Osteoblast (primary cell): Measurements from ENCODE around the gene STRA6. TPM values are rescaled to one million over a fixed set of nuclear protein-coding genes. Genes with fewer than 3 reads are reported as not detected.
A peak's percentile ranks its signal among the peaks of the same experiment; 100 is the strongest.

Source experiments
- DNase-seq: peaks from one replicate; pipeline ENCODE4 v3.0.0; 2011; ENCODE audit warnings: low spot score, mixed read lengths; ENCODE audit not compliant: insufficient read length; ENCODE audit errors: missing footprints
- H2AFZ ChIP-seq: 2 replicates; pipeline ENCODE4 v1.6.0; 2011; ENCODE audit warnings: mild to moderate bottlenecking, low read length
- H3K27ac ChIP-seq: 2 replicates; pipeline ENCODE4 v1.5.1; 2011; ENCODE audit warnings: mild to moderate bottlenecking, low read depth, low read length, moderate library complexity
- H3K27me3 ChIP-seq: 2 replicates; pipeline ENCODE4 v1.6.0; 2012; ENCODE audit warnings: mild to moderate bottlenecking, control low read depth, inconsistent platforms, low read length, moderate library complexity; ENCODE audit not compliant: insufficient read depth
- H3K36me3 ChIP-seq: 2 replicates; pipeline ENCODE4 v1.5.1; 2011; ENCODE audit warnings: mild to moderate bottlenecking, low read length, control low read depth, moderate library complexity; ENCODE audit not compliant: insufficient read depth
- H3K4me1 ChIP-seq: 2 replicates; pipeline ENCODE4 v1.5.1; 2011; ENCODE audit warnings: mild to moderate bottlenecking, low read length, control low read depth, moderate library complexity; ENCODE audit not compliant: insufficient read depth
- H3K4me2 ChIP-seq: 2 replicates; pipeline ENCODE4 v1.6.0; 2011; ENCODE audit warnings: mild to moderate bottlenecking, low read length; ENCODE audit not compliant: insufficient read depth
- H3K4me3 ChIP-seq: fragments of 200-600 bp; sonication (generic); 3 replicates; pipeline ENCODE4 v1.5.1; 2012; ENCODE audit warnings: mild to moderate bottlenecking, low read length, inconsistent platforms; ENCODE audit not compliant: insufficient read depth
- H3K79me2 ChIP-seq: 2 replicates; pipeline ENCODE4 v1.6.0; 2012; ENCODE audit warnings: mild to moderate bottlenecking, low read length, control low read depth, inconsistent platforms; ENCODE audit not compliant: insufficient read depth
- H3K9me3 ChIP-seq: 2 replicates; pipeline ENCODE4 v1.5.1; 2011; ENCODE audit warnings: low read depth, low read length, control low read depth
- H4K20me1 ChIP-seq: 2 replicates; pipeline ENCODE4 v1.6.0; 2012; ENCODE audit warnings: mild to moderate bottlenecking, low read length, control low read depth; ENCODE audit not compliant: insufficient read depth
- total RNA-seq: library from RNA; depleted of rRNA; stranded (reverse); fragments of >200 nt; gene quantifications from 2 replicates; pipeline ENCODE4 v1.2.3, GENCODE V29; 2012
- TF ChIP-seq, protein P1 (sequence below): IDR thresholded peaks from 2 replicates; pipeline ENCODE4 v1.5.1; 2011; ENCODE audit warnings: mild to moderate bottlenecking, low read depth, low read length, moderate library complexity; ENCODE audit errors: extremely low read depth

Gene STRA6
- total RNA-seq, 1 donor = 0.36 TPM

DNA sequence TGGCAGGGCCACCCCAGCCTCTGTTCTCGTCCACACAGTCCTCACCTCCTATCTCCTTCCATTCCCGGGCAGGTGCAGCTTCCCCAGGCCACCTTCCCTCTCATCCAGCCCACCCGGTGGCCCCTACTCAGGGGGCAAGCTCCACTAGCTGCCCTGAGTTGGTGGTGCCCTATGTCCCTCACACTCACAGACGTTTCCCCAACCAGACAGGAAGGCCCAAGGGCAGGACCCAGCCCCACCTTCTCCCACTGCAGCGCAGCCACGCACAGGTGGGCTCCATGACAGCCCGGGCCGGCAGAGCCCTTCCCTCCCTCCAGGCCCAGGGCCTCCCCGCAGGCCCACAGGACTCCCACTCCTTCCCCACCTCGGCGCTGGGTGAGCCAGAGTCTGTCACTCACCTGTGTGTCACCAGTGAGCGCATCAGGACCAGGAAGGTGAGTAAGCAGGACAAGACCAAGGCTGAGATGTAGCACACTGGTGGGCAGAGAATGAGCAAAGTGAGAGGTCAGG, 17.9 kb downstream of the STRA6 start:
- no peaks in the 10 kb centered on the region for H4K20me1 ChIP-seq
- no peaks in the 10 kb centered on the region for H3K9me3 ChIP-seq
- H3K4me2 ChIP-seq = no peak overlapping the region
- no peaks in the 10 kb centered on the region for H3K27me3 ChIP-seq
- peaks cover 22% of the 10 kb centered on the region for H3K4me1 ChIP-seq
- no peak overlapping the region for H3K27ac ChIP-seq
- H3K4me3 ChIP-seq = no peak overlapping the region
- no peak overlapping the region for H2AFZ ChIP-seq
- peak; percentile 36 for DNase-seq
- no peaks in the 10 kb centered on the region for H3K36me3 ChIP-seq
- TF ChIP-seq, protein P1, sequence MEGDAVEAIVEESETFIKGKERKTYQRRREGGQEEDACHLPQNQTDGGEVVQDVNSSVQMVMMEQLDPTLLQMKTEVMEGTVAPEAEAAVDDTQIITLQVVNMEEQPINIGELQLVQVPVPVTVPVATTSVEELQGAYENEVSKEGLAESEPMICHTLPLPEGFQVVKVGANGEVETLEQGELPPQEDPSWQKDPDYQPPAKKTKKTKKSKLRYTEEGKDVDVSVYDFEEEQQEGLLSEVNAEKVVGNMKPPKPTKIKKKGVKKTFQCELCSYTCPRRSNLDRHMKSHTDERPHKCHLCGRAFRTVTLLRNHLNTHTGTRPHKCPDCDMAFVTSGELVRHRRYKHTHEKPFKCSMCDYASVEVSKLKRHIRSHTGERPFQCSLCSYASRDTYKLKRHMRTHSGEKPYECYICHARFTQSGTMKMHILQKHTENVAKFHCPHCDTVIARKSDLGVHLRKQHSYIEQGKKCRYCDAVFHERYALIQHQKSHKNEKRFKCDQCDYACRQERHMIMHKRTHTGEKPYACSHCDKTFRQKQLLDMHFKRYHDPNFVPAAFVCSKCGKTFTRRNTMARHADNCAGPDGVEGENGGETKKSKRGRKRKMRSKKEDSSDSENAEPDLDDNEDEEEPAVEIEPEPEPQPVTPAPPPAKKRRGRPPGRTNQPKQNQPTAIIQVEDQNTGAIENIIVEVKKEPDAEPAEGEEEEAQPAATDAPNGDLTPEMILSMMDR = no peak
- no peaks in the 10 kb centered on the region for H3K79me2 ChIP-seq

DNA sequence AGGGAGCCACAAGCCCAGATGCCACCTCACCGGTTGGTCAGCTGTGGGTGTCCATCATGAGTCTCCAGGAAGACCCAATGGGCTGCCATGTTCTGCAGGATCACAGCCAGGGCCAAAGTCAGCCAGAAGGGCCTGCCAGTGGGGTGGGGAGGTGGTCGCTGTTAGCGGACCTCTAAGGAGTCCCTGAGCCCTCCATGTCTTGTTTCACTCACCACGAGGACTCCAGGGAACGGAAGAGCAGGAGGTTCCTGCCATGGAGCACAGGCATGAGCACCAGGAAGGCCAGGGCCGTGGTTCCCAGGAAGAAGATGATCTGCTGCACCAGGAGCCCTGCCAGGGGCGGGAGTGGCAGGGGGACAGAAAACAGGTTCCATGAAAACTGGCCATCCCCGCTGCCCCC, 20.5 kb downstream of the STRA6 start:
- H3K79me2 ChIP-seq = no peaks in the 10 kb centered on the region
- H3K9me3 ChIP-seq = no peaks in the 10 kb centered on the region
- peaks cover 46% of the 10 kb centered on the region for H3K4me1 ChIP-seq
- H3K36me3 ChIP-seq = no peaks in the 10 kb centered on the region
- DNase-seq = peak; percentile 52
- TF ChIP-seq, protein P1 = no peak
- no peak overlapping the region for H3K27ac ChIP-seq
- no peak overlapping the region for H2AFZ ChIP-seq
- no peaks in the 10 kb centered on the region for H3K27me3 ChIP-seq
- H4K20me1 ChIP-seq = no peaks in the 10 kb centered on the region
- no peak overlapping the region for H3K4me2 ChIP-seq
- no peak overlapping the region for H3K4me3 ChIP-seq

DNA sequence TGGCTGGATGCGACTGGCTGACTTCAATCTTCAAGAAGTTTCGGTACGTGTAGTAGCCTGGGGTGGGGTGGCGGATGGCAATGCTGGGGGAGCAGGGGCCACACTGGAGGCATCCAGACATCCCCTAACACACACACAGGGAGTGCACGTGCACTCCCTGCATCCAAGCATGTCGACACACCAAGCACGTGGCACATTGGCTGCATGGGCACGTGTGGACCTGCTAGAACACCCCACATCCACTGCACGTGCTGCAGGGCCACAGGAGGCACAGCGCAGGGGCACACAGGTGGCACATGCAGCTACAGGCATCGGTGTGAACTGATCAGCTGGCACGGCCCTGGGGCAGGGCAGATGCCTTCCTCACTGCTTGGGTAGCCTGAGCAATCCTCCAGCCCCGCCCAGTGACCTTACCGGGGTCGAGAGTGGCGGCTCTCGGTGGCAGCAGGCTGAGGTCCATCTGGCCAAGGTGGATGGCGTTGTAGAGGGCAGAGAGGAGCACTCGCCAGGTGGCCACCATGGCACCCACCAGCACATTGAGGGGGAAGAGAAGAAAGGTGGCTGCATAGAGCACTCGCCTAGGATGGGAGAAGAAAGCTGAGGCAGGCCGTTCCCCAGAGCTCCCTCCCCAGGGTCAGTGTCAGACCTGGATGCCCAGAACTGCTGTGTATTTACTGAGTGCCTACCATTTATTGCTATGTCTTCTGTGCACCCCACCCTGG, 21.5 kb downstream of the STRA6 start:
- H3K27me3 ChIP-seq = no peaks in the 10 kb centered on the region
- H3K4me2 ChIP-seq = peak overlapping the region; percentile 16
- TF ChIP-seq, protein P1 = no peak
- DNase-seq = no peak
- H3K27ac ChIP-seq = peak overlapping the region; percentile 86
- no peak overlapping the region for H3K4me3 ChIP-seq
- no peaks in the 10 kb centered on the region for H4K20me1 ChIP-seq
- no peaks in the 10 kb centered on the region for H3K79me2 ChIP-seq
- H3K4me1 ChIP-seq = peaks cover 51% of the 10 kb centered on the region
- H2AFZ ChIP-seq = no peak overlapping the region
- no peaks in the 10 kb centered on the region for H3K36me3 ChIP-seq
- no peaks in the 10 kb centered on the region for H3K9me3 ChIP-seq

DNA sequence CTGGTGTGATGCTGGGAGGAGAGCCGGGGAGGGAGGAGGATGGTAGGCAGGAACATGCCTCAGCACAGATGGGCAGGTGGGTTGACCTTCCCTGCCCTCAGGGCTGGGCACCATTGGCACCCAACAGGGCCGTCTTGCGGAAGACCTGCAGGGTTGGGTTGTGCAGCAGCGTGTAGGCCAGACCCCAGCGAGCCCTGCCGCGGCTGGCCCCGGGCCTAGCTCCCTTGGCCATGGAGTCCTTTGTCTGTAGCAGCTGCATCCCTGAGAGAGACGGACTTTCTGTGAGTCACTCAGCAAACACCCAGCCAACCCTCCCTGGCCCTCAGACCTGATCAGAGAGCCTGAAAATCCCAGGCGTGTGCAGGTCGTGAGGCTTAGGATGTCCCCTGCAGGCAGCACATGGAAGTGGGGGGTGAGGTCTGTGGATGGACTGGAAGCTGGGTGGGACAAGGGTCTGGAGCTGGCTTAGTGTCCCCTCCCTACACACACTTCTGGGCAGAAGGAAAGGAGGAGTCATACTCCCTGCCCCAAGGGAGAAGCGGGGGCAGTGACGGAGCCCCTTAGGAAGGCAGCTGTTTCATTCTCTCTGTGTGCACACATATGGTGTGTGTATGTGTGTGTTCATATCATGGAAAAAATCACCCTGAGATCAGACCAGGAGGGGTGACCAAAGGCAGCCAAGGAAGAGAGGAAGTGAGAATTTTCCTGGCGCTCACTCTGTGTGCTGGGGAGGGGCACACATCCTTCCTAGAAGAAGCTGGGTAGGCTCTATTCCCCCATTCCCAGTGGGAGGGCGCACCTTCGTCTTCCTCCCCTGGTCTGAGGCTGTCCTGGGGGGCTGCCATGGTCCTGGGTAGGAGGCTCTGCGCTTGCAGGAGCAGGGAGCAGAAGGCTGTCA, 22.4 kb downstream of the STRA6 start:
- Histone ChIP-seq H3K4me3 (no peak overlapping the region), H3K79me2 (no peaks in the 10 kb centered on the region), H3K9me3 (no peaks in the 10 kb centered on the region), H2AFZ (peak overlapping the region; percentile 64), H3K36me3 (no peaks in the 10 kb centered on the region), H3K27me3 (no peaks in the 10 kb centered on the region), H3K4me1 (peaks cover 43% of the 10 kb centered on the region), H3K27ac (peak overlapping the region; percentile 86), H3K4me2 (peak overlapping the region; percentile 16), H4K20me1 (no peaks in the 10 kb centered on the region)
- TF ChIP-seq, protein P1 = no peak
- DNase-seq = peak; percentile 96
